ENCODE data around the gene TLR5.

The TLR5 gene

DNA sequence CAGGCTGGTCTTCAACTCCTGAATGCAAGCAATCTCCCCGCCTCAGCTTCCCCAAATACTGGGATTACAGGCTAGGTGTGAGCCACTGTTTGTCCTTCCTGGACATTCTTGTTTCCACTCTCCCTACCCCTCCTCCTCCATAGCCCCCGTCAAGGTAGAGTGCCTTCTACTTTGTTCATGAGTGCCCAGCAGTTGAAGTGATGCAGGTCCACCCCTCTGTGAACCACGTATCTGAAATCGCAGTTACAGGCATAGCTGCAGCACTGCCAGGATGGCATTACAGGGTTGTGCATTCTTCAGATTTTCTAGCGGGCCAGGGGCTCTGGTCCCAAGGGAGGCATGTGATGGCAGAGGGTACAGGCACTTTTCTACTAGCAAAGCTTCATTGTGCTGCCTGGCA lies 7.4 kb upstream of the TLR5 start:
- no peak for DNase-seq (ENCODE audit: low spot score)

DNA sequence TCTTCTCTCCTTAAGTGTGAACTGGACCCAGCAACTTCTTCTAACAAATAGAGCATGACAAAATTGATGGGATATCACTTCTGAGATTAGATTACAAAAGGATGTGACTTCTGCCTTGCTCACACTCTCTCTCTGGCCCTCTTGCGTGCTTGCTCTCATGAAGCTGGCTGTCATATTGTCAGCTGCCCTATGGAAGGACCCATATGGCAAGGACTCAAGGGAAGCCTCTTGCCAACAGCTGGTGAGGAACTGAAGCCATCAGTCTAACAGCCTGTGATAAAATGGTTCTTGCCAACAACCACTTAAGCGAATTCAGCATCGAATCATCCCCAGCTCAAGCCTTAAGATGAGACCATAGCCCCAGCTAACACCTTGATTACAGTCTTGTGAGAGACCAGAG lies 4.8 kb upstream of the TLR5 start:
- DNase-seq (ENCODE audit: low spot score) = no peak

DNA sequence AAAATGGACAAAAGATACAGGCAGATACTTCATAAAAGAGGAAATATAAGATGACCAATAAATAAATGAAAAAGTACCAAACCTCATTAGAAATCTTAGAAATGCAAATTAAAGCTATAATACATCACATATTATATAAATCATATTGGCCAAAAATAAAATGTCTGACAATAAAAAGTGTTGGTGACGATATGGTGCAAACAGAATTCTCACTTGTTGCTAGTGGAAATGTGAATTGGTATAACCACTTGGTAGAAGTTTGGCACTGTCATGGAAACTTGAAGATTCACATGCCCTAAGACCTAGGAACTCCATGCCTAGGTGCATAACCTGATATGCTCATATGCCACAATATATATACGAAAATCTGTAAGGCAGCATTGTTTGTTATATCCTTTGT lies 4.4 kb upstream of the TLR5 start:
- DNase-seq (ENCODE audit: low spot score) = no peak

DNA sequence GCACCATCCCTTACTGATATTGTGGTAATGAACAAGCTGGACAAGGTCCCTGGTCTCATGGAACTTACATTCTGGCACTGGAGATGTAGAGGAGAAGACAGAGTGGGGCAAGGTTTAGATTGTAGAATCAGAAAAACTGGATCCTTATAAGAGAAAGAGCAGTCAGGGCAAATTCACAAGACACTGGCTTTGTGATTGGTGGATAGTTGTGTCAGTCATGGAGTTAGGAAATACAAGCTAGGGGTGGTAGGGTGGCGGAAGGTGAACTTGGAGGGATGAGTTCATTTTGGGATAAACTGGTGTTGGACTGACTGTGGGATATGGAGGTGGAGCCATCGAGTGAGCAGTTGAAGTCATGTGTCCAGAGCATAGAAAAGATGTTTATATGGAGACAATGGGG lies 3.7 kb upstream of the TLR5 start:
- no peak for DNase-seq (ENCODE audit: low spot score)

DNA sequence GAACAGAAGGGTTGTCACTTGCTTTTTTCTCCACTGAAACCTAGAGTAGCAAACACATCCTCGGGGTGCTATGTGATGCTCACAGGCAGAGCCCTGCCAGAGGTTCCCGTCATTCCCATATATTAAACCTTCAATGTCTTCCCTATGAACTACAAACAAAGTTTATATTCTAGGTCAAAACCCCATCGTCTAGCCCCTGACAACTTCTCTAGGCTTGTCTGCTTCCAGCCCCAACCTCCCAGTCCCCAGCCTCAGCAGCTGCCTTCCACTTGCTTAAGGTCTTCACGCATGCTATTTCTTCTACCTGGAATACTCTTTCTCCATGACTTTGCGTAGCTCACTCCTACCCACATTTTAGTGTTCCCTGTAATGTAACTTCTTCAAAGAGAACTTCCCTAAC lies 1.9 kb upstream of the TLR5 start:
- no peak for DNase-seq (ENCODE audit: low spot score)

DNA sequence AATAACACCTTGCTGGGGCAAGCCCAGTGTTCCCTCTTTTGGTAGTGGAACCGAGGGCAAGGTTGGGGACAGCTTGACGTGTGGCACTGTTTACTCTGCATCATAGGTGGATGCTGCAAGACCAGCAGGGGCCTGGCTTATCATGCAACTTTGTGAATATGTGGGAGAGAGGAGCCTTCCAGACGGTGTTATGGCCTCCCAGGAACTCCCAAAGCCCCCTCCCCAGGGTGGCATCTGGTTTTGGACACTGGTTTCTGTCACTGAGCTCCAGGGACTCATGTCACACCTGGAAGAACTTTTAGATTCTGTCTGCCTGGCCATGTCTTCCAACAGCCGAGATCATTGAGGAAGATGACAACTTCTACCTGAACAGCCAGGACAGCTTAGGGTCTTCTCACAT lies 1.4 kb upstream of the TLR5 start:
- DNase-seq (ENCODE audit: low spot score) = no peak

DNA sequence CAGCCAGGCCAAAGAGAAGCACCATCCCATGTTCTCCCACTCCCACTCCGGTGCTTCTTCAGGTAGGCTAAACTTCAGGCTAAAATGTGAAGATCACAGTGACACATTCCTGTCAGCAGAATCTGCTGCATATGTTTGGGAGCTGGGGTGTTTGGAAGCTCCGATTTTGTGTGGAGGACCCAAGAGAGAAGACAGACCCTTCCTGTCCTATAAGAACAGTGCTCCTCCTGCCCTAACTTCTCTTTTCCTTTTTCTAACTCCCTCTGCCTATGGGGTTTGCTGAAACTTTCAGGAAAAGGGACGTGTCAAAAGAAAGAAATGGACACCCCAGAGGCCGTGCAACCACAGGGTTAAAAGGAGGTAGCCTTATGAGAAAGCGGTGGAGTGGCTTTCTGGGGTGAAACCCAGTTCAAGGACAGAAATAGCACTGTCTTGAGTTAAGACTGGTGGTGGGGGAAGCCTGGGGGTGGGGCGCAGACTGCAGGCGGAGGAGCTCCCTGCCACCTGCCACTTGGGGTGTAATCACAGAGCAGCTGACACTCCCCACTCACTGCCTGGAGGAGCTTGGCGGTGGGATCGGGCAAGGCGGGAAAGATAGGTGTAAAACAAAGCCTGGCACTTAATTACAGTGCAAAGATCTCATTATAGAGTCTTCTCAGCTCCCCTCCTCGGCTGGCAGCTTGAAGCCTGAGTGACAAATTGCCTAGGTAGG lies 645 bp upstream of the TLR5 start:
- DNase-seq (ENCODE audit: low spot score) = no peak

DNA sequence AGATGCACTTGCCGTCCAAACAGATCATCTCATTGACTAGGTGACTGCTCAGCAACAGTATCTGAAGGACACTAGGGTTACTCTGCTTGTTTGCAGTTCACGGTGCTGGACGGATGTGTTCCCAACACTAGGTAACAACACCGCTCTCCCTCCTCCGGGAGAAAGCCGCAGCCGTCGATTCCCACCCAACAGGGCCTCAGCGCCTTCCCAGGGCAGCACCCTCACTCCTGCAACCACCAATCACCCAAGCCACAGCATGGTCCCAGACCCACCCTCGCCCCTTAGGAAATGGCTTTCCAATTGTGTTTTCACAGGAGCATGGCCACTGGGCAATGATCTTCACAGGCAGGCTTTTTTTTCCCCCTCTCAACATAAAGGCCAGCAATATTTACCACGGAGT lies 779 bp downstream of the TLR5 start:
- DNase-seq (ENCODE audit: low spot score) = no peak

DNA sequence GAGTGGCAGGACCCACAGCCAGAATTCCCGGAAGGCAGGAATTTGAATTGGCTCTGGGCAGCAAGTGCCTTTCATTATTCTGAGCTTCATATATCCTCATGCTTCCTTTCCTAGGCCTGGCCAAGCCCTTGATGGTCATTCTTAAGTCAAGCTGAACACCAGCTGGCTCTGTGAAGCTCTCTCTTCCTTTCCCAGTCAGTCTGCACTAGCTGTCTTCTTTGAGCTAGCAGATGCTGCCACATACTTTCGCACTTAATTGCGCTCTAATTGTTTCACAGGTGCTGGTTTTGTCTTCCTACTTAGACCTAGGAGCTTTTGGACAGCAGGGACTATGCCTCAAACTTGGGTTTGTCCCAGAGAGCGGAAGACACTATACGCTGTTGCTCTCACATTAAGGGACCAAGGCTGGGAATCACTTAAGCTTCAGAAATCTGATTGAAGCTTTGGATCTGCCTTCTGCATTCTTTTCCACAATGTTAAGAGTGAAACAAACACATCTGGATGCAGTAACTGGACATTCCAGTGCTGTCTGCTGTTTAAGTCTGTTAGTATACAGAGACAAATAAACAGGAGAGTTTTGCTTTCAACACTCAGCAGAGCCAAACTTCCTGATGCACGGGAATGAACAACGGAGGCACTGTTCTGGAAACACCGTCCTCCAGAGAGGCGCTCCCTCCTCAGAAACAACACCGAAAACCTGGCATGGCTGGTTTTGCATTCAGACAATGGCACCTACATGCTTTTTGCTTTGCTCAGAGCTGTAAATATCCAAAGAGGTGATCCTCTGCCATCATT lies 2.2 kb downstream of the TLR5 start:
- no peak for DNase-seq (ENCODE audit: low spot score)

DNA sequence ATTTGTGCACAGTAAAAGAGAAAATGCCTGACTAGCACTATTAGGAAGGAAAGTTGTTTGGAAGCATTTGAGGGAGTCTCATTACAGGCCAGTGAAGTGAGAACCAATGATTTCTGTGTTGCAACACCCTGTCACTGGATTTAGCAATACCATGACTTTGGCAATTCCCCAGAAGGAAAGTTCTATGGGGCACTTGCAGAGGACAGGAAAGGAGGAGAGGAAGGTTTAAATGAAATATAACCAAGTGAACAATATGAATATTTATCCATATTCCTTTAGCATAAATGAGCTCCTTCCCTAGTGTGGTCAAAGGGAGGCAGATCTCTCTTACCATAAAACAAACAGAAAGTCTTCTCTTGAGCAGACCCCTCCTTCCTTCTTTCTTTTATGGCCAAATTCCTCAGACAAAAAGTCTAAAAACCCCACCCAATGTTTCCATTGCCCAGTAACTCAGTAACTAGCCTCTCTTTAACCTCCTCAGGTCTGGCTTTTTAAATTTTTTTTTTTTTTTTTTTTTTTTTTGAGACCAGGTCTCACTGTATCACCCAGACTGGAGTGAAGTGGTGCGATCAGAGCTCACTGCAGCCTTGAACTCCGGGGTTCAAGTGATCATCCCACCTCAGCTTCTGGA lies 5.5 kb downstream of the TLR5 start:
- DNase-seq (ENCODE audit: low spot score) = peak; percentile 64

DNA sequence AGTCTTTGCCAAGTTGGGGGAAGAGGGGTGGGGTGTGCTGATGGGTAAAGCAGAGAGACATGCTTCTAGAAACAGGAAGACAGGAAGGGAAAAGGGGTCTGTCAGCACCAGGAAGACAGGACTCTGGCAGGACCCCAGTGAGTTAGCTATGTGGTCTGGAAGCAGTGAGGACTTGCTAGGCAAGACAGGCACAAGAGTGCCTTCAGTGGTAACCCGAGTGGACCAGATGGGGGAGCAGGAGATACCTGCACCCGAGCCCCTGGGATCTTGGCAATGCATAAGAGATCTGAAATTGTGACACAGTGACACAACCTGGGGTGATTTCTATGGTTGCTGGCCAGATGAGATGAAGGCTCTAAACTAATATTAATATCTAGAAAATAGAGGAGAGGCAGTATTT lies 7.0 kb downstream of the TLR5 start:
- no peak for DNase-seq (ENCODE audit: low spot score)

DNA sequence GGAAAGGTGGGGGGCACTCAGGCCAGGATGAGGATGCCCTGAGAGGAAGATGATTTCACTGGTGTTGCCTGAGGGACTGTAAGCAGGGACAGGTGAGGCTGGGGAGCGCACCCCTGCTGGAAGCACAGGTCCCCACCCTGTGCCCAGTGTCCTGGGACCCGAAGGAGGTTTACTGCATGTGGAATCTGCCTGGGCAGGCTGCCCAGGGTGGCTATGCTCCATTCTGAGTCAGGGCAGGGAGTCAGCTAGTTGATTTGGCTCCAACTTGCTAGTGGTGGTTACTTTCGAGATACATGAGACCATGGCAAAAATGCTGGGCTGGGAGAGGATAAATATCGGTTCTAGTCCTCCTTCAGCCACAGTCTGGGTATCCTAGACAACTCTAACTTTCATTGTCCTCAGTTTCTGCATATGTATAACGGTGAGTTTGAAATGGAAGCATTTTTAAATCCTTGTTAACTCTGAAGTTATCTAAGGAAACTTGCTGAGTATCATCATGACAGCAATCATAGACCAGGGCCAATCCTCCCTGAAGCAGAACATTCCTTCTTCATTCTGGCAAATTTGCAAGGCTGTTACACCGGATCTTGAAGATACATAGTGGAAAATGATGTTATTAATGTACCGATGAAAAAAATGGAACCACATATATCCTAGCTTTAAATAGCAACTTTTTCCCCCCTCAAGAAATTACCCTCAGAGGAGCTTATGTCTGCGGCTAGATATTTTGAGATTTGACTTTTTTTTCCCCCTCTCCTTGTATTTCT lies 7.7 kb downstream of the TLR5 start:
- DNase-seq (ENCODE audit: low spot score) = no peak

DNA sequence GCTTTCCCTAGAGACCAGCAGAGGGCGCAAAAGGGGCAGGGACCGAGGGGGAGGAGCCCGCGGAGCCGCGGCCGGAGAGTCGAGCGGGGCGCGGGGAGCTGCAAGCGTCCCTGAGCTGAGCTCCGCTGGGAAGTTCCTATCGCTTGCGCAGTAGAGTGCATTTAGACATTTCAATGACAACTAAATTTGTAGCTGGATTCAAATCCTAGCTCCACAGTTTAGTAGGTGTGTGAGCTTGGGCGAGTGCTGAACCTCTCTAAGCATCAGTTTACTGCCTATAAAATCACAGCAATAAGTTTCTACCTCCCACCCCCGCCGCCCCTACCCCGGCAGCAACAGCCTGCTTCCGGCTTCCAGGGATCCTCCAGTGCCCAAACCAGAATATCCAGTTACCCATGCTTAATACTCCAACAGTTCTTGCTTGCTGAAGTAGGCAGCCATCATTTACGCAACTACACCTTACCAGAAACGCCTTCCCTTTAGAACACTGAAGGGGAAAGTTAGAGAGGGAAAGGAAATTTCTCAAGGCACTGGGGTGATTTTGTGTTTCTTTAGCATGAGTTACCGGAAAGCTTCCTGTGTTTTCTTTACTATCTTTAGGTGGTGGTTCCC lies 9.1 kb downstream of the TLR5 start:
- DNase-seq (ENCODE audit: low spot score) = peak; percentile 79

DNA sequence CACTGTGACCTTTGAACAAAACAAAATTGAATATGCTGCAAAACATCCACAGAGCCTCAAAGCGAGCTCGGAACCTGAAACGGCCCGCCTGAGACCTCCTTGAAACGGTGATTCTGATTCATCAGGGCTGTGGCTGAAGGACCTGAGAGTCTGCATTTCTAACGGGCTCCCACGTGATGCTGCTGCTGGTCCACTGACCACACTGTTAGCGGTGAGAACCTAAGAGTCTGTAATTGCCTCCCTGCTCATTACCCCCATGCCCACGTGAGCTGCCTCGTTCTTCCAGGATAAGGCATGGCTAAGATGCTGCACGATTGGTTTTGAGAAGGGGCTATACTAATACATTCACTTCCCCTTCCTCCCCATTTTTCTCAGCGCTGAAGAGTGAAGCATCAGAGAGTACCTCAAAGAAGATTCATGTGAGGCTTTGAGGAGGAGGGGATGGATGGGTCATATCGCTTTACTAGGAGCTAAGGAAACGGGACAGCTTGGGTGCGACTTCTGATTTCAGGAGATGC lies 9.7 kb downstream of the TLR5 start:
- no peak for DNase-seq (ENCODE audit: low spot score)

DNA sequence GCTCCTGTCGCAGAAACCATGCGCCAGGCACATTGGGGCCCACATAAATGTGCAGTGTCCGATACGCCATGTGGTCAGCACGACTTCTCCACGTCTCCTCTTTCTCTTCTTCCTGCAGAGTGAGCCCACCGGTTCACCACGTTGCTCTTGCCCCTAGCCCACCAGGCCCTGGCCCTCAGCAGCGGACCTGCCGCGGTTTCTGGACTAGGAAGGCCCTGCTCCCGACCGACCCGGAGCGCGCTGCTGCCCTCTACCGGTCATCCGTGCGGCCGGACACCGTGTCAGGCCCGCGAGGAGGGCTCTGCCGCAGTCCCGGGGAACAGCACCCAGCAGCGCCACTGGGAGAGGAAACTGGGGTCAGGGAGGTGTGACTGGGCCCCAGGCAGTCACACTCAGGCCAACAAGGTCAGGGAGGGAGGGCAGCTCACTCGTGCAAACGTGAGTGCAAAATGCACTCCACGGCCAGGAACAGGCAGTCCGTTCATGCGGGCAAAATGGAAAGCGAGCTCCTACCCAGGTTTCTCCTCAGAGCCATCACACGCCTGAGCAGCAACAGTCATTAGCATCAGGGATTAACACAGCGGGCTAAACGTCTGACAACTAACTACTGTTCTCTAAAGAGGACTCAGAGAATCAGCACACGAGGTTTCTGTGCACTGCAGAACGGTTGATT lies 13.7 kb downstream of the TLR5 start:
- DNase-seq (ENCODE audit: low spot score) = peak; percentile 84

DNA sequence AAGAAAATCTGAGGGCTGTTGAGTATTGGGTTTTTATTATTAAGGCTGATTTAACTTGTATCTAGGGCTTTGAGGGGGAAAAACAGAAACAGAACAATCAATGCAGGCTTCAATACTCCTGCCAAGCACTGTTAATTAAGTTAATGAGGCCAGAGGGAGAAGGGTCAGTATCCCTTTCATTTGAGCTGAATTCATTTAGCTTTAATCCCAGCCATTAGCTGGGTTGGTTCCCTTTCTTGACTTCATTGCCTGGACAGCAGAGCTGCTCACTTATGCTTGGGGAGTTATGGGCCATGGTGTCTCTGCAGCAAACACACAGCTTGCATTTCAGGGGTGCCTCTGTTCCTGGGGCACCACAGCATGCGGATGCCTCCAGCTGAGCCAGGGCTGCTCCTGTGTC lies 16.3 kb downstream of the TLR5 start:
- DNase-seq (ENCODE audit: low spot score) = no peak

DNA sequence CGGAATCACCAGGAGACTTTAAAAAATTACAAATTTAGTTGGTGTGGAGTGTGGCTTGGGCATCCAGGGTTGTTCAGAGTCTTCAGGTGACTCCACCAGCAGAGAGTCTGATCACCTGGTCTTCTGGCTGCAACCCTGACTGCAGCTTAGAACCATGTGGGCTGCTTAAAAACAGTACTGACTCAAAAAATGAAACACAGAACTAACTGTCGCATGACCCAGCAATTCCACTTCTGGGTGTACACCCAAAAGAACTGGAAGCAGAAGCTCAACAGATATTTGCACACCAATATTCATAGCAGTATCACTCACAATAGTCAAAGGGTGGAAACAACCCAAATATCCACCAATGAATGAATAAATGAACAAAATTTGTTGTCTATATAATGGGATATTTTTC lies 17.3 kb downstream of the TLR5 start:
- DNase-seq (ENCODE audit: low spot score) = no peak

DNA sequence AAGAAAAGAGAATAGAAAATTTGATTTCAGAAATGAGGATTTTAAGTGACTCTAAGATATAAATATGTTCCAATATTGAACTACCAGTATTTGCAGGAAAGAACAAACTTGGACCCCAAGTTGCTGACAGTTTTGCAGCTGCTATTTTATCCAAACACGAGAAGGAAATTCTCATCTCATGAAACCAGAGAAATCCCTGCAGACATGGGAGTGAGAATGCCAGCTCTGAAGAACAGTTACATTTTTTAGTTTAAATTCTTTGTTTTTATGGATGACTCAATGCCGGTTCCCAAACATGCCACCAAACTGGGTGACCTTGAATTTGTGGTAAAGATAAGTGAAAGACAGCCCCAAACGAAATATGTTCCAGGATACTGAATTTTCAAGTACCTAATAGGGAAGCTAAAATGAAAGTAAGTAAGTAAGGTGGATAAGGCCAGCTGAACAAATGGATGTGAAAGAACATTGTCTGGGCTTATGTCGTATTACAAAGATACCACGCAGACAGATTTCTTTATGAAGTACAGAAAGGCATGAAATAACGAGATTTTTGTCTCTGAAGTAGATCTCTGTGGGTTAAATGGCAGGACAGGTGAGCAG lies 19.9 kb downstream of the TLR5 start:
- DNase-seq (ENCODE audit: low spot score) = no peak

DNA sequence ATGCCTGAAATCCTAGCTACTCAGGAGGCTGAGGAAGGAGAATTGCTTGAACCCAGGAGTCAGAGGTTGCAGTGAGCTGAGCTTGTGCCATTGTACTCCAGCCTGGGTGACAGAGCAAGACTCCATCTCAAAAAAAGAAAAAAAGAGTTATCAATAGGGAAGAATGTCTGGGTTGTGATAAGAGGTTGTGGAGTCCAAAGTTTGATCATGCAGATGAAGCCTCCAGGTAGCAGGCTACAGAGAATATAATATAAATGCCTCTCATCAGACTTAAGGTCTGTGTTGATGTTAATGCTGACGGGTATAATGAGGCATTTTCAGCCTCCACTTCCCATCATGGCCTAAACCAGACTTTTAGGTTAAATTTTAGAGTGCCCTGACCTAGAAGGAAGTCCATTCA lies 24.6 kb downstream of the TLR5 start:
- DNase-seq (ENCODE audit: low spot score) = no peak

DNA sequence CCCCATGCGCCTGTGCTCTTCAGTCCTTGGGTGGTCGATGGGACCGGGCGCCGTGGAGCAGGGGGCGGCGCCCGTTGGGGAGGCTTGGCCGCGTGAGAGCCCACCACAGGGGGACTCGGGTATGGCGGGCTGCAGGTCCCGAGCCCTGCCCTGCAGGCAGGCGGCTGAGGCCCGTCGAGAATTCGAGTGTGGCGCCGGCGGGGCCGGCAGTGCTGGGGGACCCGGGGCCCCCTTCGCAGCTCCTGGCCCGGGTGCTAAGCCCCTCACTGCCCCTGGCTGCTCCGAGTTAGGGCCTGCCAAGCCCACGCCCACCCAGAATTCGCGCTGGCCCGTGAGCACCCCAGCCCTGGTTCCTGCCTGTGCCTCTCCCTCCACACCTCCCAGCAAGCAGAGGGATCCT lies 26.1 kb downstream of the TLR5 start:
- no peak for DNase-seq (ENCODE audit: low spot score)

DNA sequence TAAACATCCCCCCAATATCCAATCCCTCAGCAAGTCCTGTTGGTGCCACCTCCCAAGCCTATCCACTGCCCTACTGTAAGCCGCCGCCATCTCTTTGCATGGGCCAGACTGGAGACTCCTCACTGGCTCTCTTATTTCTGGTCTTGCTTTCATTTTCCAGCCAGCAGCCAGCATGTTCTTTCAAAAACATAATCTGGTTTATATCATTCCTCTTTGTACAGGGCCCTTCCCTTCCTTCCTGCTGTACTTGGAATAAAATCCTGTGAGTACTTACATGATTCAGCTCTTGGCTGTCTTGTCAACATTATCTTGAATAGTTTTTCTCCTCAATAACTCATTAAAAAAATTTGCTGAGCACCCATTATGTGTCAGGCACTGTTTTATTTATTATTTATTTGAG lies 28.2 kb downstream of the TLR5 start:
- no peak for DNase-seq (ENCODE audit: low spot score)
